GM19240 (cell line): ENCODE results near the gene P2RX2.

Source experiments
- DNase-seq: peaks from one replicate; pipeline ENCODE4 v3.0.0; 2011; ENCODE audit warnings: low spot score; ENCODE audit not compliant: insufficient read length

Gene P2RX2

DNA sequence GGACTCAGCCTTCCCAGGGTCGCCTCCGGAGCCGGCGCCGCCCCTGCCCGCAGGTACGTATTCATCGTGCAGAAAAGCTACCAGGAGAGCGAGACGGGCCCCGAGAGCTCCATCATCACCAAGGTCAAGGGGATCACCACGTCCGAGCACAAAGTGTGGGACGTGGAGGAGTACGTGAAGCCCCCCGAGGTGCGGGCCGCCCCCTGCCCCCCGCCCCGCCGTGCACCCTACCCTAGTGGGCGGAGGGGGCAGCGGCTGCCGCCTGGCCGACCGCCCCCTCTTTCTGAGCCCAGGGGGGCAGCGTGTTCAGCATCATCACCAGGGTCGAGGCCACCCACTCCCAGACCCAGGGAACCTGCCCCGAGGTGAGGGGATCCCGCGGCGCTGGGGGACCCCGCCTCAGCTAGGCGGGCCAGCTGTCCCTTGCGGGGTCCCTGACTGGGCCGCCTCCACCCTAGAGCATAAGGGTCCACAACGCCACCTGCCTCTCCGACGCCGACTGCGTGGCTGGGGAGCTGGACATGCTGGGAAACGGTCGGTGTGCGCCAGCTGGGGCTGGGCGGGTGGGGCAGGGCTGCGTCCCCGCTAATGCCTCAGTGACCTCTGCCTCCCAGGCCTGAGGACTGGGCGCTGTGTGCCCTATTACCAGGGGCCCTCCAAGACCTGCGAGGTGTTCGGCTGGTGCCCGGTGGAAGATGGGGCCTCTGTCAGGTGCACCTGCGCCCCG is 973 bp downstream of the P2RX2 start:
- no peak for DNase-seq

DNA sequence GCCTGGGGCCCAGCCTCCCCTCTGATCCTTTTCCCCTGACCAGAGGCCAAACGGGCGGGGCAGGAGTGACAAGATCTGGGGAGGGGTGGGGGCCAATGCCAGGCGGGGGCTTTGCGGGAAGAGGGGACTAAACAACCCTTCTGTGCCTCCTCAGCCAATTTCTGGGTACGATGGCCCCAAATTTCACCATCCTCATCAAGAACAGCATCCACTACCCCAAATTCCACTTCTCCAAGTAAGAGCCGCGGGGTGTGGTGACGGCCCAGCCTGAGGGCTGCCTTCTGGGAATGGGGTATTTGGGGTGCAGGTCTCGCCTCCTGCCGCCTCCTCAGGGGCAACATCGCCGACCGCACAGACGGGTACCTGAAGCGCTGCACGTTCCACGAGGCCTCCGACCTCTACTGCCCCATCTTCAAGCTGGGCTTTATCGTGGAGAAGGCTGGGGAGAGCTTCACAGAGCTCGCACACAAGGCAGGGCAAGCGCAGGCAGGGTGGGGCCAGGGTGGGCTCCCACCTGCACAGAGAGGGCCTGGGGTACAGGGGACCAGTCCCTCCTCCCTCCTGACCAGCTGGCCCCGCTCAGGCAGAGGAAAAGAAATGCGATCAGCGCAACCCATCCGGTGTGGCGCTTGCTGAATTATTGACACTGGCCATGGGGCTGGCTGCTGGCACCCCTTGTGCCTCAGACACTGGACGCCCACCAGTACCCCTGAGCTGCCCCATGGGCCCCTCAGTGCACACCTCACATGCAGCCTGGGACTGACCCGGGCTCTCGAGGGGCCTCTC is 1.7 kb downstream of the P2RX2 start:
- DNase-seq = no peak

DNA sequence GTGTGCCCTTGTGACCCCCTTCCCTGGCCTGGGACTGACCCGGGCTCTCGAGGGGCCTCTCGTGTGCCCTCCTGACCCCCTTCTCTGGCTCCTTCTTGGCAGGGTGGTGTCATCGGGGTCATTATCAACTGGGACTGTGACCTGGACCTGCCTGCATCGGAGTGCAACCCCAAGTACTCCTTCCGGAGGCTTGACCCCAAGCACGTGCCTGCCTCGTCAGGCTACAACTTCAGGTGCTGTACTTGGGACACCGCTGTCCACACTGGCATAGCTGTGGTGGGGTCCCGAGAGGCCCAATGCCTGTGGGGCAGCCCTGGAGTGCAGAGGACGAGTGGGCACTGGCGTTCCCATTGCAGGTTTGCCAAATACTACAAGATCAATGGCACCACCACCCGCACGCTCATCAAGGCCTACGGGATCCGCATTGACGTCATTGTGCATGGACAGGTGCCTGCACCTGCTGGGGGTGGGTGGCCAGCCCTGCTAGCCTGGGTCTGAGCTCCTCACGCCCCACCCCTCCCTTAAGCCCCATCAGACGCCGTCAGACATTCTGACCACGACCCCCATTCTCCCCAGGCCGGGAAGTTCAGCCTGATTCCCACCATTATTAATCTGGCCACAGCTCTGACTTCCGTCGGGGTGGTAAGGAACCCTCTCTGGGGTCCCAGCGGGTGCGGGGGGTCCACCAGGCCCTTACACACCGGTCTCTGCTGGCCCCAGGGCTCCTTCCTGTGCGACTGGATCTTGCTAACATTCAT is 2.5 kb downstream of the P2RX2 start:
- no peak for DNase-seq

DNA sequence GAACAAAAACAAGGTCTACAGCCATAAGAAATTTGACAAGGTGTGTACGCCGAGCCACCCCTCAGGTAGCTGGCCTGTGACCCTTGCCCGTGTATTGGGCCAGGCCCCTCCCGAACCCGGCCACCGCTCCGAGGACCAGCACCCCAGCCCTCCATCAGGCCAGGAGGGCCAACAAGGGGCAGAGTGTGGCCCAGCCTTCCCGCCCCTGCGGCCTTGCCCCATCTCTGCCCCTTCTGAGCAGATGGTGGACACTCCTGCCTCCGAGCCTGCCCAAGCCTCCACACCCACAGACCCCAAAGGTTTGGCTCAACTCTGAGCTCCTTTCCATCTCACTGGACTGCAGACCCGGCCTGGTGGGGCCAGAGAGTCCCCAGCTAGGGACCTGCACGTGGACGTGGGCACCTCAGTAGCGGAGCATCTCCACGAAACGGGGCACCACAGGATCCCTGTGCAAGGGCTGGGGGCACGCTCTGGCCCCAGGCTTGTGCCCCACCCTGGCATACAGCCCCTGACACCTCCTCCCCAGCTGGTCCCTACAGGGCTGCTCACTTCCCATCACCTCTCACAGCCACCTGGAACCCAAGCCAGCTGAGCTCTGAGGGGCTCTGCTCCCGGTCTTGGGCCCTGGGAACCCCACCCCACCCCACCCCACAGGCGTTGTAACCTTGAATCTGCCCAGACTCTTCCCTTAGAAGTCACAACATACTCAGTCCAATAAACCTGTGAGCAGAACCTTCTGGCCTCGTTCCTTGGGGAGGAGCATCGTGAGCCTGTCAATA is 3.3 kb downstream of the P2RX2 start:
- no peak for DNase-seq

DNA sequence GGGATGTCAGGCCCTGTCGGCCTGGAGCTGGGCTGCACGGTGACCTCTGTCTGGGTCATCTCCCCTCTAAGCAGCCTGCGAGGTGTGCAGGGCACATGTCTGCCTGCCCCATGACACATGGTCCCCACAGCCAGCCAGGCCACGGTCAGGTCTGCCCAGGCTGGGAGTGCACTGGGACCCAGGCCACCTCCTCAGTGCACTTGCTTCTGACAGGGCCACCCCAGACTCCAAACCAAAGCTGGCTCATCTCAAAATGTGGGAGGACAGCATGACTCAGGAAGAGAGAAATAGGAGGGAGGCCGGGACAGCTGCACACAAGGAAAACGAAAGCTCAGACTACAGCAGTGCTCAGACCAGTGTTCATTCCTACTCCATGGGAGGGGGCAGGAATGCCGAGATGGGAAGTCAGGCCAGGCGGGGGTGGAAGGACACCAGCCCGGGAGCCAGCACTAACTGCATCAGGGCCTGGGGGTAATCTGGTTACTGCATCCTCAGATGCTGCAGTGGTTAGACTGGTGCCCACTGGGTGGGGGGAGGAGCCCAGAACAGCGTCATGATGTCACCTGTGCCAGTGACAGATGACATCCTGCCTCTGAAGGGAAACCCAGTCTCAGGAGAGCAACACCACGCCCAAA is 4.0 kb downstream of the P2RX2 start:
- DNase-seq = no peak

DNA sequence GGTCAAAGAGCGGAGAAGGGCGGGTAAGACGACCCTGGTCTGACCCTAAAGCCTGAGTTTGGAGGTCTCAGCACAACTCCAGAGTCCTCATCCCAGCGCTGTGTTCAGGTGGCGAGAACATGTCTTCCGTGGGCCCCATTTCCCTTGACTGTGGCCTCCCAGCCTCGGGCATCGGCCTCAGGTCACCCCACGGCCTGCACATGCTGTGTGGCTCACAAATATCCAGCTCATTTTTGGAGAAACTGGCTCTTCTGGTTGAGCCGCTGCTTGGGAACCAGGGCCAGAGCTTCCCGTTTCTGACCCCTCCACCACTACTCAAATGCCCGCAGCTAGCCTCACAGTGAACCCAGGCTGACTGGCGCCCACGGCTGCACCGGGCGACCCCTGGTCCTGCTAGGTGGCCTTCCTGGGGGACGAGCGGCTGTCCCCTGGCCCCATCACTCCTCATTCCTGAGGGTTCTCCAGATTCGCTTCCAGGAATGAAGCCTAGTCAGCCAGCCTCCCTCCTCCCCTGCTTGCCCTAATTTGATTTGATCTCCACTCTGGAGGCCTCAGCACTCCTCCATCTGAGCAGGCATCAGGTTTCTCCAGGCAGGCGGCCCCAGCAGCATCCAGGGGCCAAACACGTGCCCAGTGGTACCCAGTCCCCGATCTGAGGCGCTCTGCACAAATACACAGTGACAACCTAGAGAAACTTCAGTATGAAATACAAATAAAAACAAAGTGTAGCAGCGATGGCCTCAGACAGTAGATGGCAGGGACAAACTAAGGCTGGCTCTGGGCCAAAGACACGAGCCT is 4.7 kb downstream of the P2RX2 start:
- no peak for DNase-seq

DNA sequence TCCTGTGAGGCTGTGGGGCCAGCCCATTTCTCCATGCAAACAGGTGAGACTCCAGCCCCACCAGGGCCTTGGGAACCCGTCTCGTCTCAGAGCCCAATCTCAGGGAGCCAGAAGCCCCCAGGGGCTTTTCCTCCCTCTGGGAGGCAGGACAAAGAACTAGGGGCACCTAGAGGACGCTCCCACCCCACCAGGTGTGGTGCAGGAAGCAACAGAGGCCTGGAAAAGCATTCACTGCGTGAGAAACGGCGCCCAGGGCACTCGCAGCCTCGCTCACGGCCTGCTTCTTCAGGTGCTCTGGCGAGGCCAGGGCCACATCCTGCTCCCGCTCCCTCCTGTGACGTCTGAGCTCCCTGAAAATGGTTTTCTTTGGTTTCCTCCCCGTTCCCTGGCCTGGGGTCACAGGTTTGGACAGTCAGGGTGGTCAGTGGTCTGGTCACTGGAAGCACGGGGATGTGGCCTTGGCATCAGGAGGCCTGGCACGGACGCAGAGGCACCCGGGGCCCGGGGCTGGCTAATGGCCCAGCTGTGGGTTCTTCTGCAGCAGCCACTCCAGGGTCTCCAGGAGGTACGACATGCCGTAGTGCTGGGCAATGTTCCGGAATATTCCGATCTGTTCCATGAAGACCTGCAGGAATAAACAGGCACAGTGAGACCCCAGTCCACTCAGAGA is 5.7 kb downstream of the P2RX2 start:
- no peak for DNase-seq

DNA sequence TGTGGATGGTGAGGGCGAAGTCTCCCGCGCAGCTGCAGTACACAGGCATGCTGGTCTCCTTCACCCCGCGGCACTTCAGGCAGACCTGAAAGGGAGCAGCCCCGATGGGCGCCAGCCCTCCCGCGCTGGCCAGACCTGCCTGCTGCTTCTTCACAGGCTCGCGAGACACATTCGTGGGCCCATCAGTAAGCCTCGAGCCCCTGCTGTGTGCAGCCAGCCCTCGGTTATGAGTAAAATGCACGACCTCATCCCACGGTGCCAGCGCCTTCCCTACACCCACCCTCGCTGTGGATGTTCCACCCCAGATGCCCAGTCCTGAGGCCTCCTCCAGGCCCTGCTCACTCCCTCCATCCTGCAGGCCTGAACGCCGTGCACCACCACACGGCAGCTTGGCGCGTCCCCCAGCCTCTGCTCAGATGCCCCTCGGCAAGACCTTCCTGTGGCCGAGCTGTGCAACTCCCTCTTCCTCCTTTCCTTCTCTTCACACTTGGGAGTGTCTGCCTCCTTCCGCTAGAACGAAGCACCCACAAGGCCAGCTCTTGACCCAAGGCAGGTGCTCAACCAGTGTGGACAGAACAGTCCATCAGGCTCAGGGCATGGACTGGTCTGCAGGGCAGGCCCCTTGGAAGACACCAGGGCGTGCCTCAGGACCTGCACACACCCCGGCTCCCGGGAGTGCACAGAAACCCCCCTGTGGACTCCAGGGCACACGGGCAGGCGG is 6.5 kb downstream of the P2RX2 start:
- no peak for DNase-seq

DNA sequence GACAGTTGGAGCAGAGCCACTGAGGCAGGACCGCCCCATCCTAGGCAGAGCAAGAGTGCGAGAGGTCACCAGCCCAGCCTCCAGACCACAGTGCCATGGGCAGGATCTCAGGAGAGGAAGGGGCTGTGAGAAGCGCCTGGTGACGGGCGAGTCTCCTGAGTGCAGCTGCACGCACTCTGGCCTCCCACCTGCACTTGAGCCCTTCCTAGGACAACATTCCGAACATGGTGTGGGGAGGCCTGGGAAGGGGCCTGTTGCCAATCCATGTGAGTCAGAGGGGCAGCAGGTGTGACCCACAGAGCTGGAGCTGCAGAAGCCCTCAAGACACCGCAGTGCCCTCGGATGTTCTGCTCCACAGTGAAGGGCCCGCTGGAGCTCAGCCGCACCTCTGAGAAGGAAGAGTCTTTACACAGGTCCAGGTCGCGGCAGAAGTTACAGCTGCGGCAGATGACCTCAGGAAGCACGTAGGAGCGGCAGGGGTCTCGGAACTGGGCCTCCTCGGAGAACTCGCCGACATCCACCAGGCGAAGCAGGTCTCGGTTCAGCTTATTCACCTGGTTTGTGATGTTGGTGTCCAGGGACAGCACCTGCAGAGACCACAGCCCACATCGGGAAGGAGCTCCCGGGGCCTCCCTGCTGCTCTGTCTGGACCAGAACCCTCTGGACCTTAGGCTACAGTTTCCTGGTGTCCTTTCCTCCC is 7.3 kb downstream of the P2RX2 start:
- DNase-seq = no peak

DNA sequence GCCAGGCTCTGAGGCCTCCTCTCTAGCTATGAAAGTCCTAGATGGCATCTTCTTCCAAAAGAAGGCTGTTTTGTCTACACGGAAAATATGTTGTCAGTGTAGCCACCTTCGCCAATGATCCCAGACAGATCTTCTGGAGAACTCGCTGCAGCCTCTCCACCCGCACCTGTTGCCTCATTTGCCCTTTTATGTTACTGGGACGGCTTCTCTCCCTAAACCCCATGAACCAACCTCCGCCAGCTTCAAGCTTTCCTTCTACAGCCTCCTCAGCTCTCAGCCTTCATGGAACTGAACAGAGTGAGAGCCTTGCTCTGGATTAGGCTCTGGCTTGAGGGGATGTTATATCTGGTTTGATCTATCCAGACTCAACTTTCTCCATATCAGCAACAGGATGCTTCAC is 10.8 kb downstream of the P2RX2 start:
- DNase-seq = no peak

DNA sequence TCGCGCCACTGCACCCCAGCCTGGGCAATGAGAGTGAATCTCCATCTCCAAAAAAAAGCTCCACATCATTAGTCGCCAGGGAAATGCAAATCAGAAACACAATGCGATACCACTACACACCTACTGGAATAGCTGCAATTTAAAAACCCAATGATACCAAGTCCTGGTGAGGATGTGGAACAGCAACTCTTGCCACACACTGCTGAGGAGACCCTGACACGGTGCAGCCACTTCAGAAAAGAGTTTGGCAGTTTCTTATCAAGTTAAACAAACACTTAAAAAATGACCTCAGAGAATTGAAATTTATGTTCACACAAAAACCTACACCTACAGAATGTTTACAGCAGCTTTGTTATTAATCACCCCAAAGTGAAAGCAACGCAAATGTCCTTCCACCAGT is 12.1 kb downstream of the P2RX2 start:
- no peak for DNase-seq

DNA sequence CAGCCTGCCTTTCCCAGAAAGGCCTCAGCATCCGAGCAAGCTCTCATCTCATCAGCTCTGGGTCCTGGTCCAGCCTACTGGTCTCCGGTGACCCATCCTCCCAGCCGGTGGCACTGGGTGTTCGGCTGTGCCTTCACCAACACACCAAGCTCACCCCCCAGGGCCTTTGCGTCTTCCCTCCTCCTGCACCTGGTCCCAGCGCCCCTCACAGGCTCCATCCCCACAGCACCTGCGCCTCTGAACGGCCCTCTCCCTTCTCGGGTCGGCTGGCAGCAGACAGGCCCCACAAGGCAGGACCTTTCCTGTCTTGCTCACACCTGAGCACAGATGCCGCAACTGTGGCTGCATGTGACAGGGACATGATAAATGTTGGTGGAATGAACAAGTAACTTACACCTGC is 13.1 kb downstream of the P2RX2 start:
- no peak for DNase-seq

DNA sequence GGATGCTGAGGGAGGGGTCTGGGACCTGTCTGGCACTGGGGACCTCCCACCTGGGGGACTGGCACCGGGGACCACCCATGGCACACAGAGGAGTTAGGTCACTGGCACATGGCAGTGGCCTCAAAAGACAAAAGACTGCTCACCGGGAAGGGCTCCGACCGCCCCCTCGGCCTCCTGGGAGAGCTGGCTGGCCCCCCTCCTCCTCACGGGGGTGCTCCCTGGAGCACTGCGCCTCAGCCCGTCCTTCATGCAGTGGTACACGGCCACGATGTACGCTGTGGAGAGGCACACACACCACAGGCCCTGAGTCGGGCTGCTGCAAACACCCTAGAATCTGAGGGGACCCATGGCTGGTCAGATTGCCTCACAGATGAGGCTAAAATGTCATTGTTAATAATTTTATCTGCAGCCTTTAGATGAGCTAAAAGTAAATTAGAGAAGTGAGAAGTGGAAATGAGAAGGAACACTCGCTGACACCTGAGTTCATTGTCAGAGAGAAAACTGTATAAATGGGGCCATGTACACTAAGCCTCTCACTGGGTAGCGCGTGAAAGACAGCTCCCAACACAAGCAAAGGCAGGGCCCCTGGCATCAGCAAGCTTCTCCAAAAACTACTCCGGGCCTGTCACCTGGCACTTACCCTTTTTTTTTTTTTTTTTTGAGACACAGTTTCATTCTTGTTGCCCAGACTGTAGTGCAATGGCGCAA is 14.1 kb downstream of the P2RX2 start:
- no peak for DNase-seq

DNA sequence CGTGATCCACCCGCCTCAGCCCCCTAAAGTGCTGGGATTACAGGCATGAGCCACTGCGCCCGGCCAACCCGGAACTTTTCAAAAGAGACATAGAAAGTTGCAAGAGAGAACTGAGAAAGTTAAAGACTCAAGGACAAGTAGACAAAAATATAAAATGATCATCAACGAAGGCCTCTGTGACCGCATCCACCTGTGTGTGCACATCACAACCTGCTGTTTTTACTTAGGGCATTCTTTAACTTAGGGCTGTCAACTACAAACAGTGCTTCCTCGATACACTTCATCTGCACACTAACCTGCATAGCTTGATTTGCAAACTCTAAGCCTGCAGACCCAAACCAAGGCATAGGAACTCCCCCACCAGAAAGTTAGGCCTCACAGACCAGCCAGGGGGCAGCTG is 14.8 kb downstream of the P2RX2 start:
- no peak for DNase-seq

DNA sequence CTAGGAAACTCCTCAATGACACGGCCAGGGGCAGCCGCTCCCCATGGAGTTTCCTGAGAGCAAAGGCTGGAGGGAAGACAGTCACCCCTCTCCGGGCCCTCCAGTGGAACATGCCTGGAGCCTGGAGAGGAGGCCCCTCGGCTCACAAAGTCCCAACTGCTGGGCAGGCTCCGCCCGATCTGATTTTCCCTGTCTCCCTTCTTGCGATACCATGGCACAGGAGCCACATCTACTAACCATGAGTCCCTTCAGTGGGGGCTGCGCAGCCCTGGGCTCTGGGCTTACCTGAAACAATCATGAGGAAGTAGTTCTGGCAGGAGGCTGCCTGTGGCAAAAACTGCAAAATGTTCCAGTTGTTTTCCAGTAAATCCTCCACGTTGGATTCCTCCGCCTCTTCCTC is 15.3 kb downstream of the P2RX2 start:
- DNase-seq = no peak

DNA sequence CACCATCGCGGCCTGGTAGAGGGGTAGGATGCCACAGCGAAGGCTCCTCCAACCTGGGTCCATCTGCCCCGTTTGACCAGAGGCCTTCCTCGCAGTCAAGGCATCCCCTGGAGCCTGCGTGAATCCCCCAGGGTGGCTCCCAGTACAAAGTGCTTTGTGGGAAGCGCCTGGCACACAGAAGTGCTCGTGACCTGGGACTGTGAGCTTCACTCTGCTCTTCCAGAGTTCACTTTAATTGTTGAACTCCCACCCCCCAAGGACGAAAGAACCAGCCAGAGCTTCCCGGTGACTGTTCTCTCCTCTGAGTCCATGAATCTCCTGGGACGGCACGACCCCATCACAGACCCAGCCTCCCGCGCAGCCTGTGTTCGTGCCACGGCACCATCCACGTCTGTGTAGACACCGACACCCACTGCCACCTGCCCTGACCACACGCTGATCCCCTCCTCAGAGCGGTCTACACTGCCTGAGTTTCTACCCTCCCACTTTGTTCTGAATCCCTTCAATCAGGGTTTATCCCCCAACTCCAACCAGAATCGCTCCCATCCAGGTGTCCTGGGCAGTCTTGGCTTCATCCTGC is 15.9 kb downstream of the P2RX2 start:
- DNase-seq = no peak
